ENCODE results near the gene N4BP2L1.

Gene N4BP2L1

GRCh38 chr13:32427852-32428580 lies at the start of gene N4BP2L1:
N4BP2L1 (minus strand) TSS chr13:32428130; CDS start chr13:32428082, 48 bp downstream.
- Histone ChIP-seq H3K4me3 (peak within 1 kb of the TSS; percentile 62 to 79 (median 71)), H3K27ac (peak within 1 kb of the TSS; percentile 78 to 95 (median 87))

GRCh38 chr13:32476892-32477291 lies 49.0 kb upstream of the N4BP2L1 start:
- H3K27ac ChIP-seq = no peak overlapping the region

GRCh38 chr13:32476021-32476731 lies 48.2 kb upstream of the N4BP2L1 start:
- Histone ChIP-seq H3K27ac (no peak overlapping the region), H3K4me3 (no peak overlapping the region)

More at GRCh38 chr13:32476892-32477291, 49.0 kb upstream of the N4BP2L1 start:
- H3K4me3 ChIP-seq = no peak overlapping the region

- Histone ChIP-seq H3K4me3 (no peak overlapping the region), H3K27ac (no peak overlapping the region)
These were observed 47.3 kb upstream of the N4BP2L1 start for GRCh38 chr13:32474999-32475792.

GRCh38 chr13:32473650-32474049 lies 45.7 kb upstream of the N4BP2L1 start:
- no peak overlapping the region for H3K4me3 ChIP-seq
- H3K27ac ChIP-seq = no peak overlapping the region

GRCh38 chr13:32472194-32472621 lies 44.3 kb upstream of the N4BP2L1 start:
- Histone ChIP-seq H3K27ac (peak overlapping the region in 1 of 21 experiments; percentile 5), H3K4me3 (no peak overlapping the region)

- no peak overlapping the region for H3K4me3 ChIP-seq
These were observed 43.4 kb upstream of the N4BP2L1 start for GRCh38 chr13:32471187-32471922.

GRCh38 chr13:32468502-32469142 lies 40.7 kb upstream of the N4BP2L1 start:
- H3K27ac ChIP-seq = no peak overlapping the region

More at GRCh38 chr13:32471187-32471922, 43.4 kb upstream of the N4BP2L1 start:
- peak overlapping the region in 1 of 21 experiments; percentile 5 for H3K27ac ChIP-seq

GRCh38 chr13:32456591-32456990 lies 28.7 kb upstream of the N4BP2L1 start:
- H3K27ac ChIP-seq = no peak overlapping the region
- no peak overlapping the region for H3K4me3 ChIP-seq

More at GRCh38 chr13:32468502-32469142, 40.7 kb upstream of the N4BP2L1 start:
- H3K4me3 ChIP-seq = no peak overlapping the region

- H3K27ac ChIP-seq = no peak overlapping the region
- no peak overlapping the region for H3K4me3 ChIP-seq
These were observed 27.6 kb upstream of the N4BP2L1 start for GRCh38 chr13:32455594-32455903.

GRCh38 chr13:32454886-32455593 lies 27.1 kb upstream of the N4BP2L1 start:
- H3K27ac ChIP-seq = no peak overlapping the region
- H3K4me3 ChIP-seq = no peak overlapping the region

GRCh38 chr13:32453981-32454380 lies 26.1 kb upstream of the N4BP2L1 start:
- no peak overlapping the region for H3K27ac ChIP-seq

GRCh38 chr13:32448972-32449371 lies 21.0 kb upstream of the N4BP2L1 start:
- no peak overlapping the region for H3K4me3 ChIP-seq
- no peak overlapping the region for H3K27ac ChIP-seq

More at GRCh38 chr13:32453981-32454380, 26.1 kb upstream of the N4BP2L1 start:
- no peak overlapping the region for H3K4me3 ChIP-seq

GRCh38 chr13:32447894-32448623 lies 20.1 kb upstream of the N4BP2L1 start:
- no peak overlapping the region for H3K27ac ChIP-seq
- no peak overlapping the region for H3K4me3 ChIP-seq

GRCh38 chr13:32446773-32447465 lies 19.0 kb upstream of the N4BP2L1 start:
- H3K27ac ChIP-seq = no peak overlapping the region
- H3K4me3 ChIP-seq = no peak overlapping the region

GRCh38 chr13:32446220-32446619 lies 18.3 kb upstream of the N4BP2L1 start:
- no peak overlapping the region for H3K27ac ChIP-seq
- H3K4me3 ChIP-seq = no peak overlapping the region

GRCh38 chr13:32445461-32445860 lies 17.5 kb upstream of the N4BP2L1 start:
- H3K27ac ChIP-seq = no peak overlapping the region
- no peak overlapping the region for H3K4me3 ChIP-seq

Data from skin epidermis (tissue), 12 donors.